ENCODE measurements around the gene CES3.
A peak's percentile ranks its signal among the peaks of the same experiment; 100 is the strongest.

The CES3 gene

GRCh38 chr16:66932076-66932475, 29.0 kb upstream of the CES3 start:
- TF ChIP-seq, protein P1, sequence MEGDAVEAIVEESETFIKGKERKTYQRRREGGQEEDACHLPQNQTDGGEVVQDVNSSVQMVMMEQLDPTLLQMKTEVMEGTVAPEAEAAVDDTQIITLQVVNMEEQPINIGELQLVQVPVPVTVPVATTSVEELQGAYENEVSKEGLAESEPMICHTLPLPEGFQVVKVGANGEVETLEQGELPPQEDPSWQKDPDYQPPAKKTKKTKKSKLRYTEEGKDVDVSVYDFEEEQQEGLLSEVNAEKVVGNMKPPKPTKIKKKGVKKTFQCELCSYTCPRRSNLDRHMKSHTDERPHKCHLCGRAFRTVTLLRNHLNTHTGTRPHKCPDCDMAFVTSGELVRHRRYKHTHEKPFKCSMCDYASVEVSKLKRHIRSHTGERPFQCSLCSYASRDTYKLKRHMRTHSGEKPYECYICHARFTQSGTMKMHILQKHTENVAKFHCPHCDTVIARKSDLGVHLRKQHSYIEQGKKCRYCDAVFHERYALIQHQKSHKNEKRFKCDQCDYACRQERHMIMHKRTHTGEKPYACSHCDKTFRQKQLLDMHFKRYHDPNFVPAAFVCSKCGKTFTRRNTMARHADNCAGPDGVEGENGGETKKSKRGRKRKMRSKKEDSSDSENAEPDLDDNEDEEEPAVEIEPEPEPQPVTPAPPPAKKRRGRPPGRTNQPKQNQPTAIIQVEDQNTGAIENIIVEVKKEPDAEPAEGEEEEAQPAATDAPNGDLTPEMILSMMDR (IDR thresholded peaks at IDR 0.05; ENCODE audit: borderline replicate concordance, insufficient read depth, low read depth, low read length), result no peak
- no peak overlapping the region for H3K4me3 ChIP-seq (ENCODE audit: low read depth, low read length)

DNA sequence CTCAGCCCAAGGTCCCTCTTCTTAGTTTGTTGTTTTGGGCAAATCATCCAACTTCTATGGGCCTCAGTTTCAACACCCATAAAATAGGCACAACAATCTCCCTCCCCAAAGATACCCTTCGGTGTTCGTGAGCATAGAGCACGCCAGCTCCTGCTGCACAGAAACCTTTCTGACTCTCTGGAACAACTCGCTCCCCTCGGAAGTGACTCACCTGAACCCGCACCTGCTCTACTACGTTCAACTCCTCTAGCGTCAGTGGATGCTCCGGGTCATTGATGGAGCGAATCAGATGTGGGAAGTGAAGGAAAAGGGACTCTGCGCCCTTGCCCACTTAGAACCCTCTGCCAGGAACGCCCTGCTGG, 27.3 kb upstream of the CES3 start:
- H3K4me3 ChIP-seq (ENCODE audit: low read depth, low read length), result peak overlapping the region; percentile 78
- TF ChIP-seq, protein P1 (IDR thresholded peaks at IDR 0.05; ENCODE audit: borderline replicate concordance, insufficient read depth, low read depth, low read length), result no peak

- H3K4me3 ChIP-seq (ENCODE audit: low read depth, low read length), result peak within 1 kb of the TSS; percentile 78
- TF ChIP-seq, protein P1 (IDR thresholded peaks at IDR 0.05; ENCODE audit: borderline replicate concordance, insufficient read depth, low read depth, low read length), result no peak
Observed at GRCh38 chr16:66934138-66934838, 26.8 kb upstream of the CES3 start, which contains the start of gene CIAO2B. CIAO2B (minus strand) TSS chr16:66934402; CDS start chr16:66934364, 38 bp downstream.

DNA sequence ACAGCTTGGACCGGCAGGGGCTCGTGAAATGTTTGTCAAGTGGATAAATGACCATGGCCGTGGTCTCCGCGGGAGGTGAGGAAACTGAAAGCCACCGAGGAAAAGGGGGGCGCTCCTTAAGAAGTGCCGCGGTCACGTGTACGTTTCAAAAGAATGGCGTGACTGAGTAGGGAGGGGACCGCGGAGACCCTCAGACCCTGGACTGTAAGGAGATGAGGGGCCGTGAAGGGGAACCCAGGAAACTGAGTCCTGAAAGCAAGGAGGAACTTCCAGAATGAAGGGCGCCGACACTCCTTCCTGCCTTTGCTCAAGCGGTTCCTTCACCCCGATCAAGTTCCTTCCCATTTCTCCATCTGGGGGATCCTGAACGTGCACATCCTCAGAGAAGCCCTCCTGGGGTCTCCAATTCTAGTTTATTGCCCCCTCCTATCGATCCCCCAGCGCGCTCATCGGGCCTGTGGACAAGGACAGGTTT, 26.2 kb upstream of the CES3 start:
- peak overlapping the region; percentile 78 for H3K4me3 ChIP-seq (ENCODE audit: low read depth, low read length)

DNA sequence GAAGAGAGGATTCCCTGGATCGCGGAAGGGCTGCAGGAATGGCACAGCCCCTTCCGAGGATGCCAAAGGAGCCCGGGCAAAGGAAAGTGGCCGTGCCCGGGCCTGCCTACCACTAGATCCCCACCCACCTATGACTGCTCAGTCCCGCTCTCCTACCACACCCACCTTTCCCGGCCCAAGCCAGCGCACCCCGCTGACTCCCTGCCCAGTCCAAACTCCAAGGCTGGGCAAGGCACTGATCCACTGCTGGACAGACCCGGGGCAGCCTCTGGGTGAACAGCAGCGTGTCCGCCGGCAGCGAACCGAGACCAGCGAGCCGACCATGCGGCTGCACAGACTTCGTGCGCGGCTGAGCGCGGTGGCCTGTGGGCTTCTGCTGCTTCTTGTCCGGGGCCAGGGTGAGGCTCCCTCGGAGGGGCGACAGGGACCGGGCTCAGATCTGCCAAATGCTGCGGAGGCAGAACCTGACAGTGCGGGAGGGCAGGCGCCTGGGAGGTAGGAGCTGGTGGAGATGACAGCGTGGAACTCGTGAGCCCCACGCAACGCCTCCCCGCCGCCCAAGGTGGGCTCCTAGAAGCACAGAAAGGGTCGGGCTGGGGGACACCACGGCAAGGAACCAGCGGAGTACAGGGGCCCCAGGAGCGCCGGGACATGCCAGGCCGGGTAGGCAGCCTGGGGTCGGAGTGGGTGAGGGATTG, 25.6 kb upstream of the CES3 start, which contains the start of gene CES2:
TSS of gene CES2 (plus strand) at position 203 of the 698 bp plus-strand sequence. CDS start at position 323, 120 bp downstream.
- TF ChIP-seq, protein P1 (IDR thresholded peaks at IDR 0.05; ENCODE audit: borderline replicate concordance, insufficient read depth, low read depth, low read length), result no peak

GRCh38 chr16:66936462-66936861, 24.6 kb upstream of the CES3 start:
- H3K4me3 ChIP-seq (ENCODE audit: low read depth, low read length), result no peak overlapping the region
- TF ChIP-seq, protein P1 (IDR thresholded peaks at IDR 0.05; ENCODE audit: borderline replicate concordance, insufficient read depth, low read depth, low read length), result no peak

More for the DNA sequence above, 25.6 kb upstream of the CES3 start, which contains the start of gene CES2:
- peak within 1 kb of the TSS; percentile 78 for H3K4me3 ChIP-seq (ENCODE audit: low read depth, low read length)

DNA sequence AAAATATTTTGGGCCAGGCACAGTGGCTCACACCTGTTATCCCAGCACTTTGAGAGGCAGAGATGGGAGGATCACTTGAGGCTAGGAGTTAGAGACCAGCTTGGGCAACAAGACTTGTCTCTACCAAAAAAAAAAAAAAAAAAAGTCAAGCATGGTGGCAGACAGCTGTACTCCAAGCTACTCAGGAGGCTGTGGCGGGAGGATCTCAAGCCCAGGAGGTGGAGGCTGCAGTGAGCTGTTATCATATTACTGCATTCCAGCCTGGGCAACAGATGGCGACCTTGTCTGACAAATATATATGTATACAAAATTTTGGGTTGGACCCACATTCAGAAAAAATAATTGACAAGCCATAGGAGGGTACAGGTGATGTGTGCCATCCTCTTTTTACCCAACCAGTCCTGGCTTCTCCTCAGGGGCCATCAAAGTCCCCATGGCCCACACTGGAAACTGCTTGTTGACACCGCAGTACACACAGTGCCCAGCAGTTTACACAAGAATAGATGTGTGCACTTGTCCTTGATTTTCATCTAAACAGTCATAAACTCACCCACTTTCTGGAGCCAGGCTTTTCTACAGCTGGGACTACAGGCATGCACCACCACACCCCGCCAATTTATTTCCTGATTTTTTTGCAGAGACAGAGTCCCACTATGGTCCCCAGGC, 24.0 kb upstream of the CES3 start:
- H3K4me3 ChIP-seq (ENCODE audit: low read depth, low read length), result no peak overlapping the region
- TF ChIP-seq, protein P1 (IDR thresholded peaks at IDR 0.05; ENCODE audit: borderline replicate concordance, insufficient read depth, low read depth, low read length), result no peak
